ENCODE results near the gene HTT. TPM values are rescaled to one million over a fixed set of nuclear protein-coding genes. Genes with fewer than 3 reads are reported as not detected.

HTT gene
- total RNA-seq, 1 donor from 2014 or later, result 48.0 TPM

DNA sequence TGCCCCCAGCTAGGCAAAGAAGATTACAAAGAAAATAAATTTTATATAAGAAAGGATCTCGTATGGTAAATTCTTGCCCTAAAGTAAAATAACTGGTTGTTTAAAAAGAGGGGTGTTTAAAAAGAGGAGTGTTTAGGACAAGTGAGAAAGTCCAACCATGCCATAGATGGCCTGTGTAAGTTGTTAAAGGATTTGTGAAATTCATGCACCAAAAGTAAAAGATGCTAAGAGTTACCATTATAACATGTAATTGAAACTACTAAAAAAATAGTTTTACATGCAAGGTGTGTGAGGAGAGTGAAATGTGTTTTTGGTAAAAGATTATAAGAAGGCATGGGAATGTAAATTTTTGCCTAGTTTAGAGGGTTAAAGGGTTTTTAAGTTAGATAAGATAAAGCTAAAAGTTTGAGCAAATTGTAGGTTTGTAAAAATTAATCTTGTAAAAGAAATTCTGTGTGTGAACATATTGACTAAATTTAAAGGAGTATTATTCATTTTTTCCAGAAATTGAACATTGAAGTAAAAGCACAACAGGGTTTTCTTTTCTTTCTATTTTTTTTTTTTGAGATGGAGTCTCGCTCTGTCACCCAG, 20.2 kb upstream of the HTT start:
- no peak overlapping the region for H3K4me3 Mint-ChIP-seq
- no peak for DNase-seq (ENCODE audit: extremely low spot score, unreplicated experiment)
- peaks cover 3% of the 10 kb centered on the region for H3K36me3 Mint-ChIP-seq
- TF ChIP-seq, protein P1, sequence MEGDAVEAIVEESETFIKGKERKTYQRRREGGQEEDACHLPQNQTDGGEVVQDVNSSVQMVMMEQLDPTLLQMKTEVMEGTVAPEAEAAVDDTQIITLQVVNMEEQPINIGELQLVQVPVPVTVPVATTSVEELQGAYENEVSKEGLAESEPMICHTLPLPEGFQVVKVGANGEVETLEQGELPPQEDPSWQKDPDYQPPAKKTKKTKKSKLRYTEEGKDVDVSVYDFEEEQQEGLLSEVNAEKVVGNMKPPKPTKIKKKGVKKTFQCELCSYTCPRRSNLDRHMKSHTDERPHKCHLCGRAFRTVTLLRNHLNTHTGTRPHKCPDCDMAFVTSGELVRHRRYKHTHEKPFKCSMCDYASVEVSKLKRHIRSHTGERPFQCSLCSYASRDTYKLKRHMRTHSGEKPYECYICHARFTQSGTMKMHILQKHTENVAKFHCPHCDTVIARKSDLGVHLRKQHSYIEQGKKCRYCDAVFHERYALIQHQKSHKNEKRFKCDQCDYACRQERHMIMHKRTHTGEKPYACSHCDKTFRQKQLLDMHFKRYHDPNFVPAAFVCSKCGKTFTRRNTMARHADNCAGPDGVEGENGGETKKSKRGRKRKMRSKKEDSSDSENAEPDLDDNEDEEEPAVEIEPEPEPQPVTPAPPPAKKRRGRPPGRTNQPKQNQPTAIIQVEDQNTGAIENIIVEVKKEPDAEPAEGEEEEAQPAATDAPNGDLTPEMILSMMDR (conservative IDR thresholded peaks at IDR 0.05), result no peak
- H3K27me3 Mint-ChIP-seq, result peaks cover 12% of the 10 kb centered on the region
- H3K4me1 Mint-ChIP-seq (ENCODE audit: unreplicated experiment), result no peaks in the 10 kb centered on the region
- H3K9me3 Mint-ChIP-seq, result peaks cover 5% of the 10 kb centered on the region
- H3K27ac Mint-ChIP-seq, result no peak overlapping the region

DNA sequence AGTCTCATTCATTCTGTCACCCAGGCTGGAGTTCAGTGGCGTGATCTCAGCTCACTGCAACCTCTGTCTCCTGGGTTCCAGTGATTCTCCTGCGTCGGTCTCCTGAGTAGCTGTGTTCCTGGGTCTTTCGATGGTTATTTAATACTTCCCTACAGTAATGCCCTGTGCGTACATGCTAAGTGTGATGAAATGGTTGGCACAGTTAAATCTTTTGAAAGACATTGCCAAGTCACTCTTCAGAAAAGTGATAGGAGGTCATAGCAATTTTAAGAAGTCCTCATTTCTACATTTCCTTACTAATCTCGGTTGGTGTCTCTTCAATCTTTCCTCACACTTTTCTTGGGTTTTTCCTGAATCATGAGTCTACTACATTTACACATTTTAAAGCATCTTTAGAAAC, 14.5 kb upstream of the HTT start:
- TF ChIP-seq, protein P1 (conservative IDR thresholded peaks at IDR 0.05), result no peak
- H3K9me3 Mint-ChIP-seq, result no peaks in the 10 kb centered on the region
- H3K36me3 Mint-ChIP-seq, result no peaks in the 10 kb centered on the region

DNA sequence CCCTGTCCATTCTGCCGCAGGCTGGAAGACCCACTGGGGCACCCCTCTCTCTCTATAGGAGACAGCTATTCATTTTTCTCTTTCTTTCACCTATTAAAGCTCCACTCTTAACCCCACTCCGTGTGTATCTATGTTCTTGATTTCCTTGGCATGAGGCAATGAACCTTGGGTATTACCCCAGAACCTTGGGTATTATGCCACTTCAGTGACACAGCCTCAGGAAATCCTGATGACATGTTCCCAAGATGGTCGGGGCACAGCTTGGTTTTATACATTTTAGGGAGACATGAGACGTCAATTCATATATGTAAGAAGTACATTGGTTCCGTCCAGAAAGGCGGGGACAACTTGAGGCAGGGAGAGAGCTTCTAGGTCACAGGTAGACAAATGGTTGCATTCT, 13.5 kb upstream of the HTT start:
- Mint-ChIP-seq H3K4me1 (ENCODE audit: unreplicated experiment) (no peaks in the 10 kb centered on the region), H3K27me3 (peaks cover 14% of the 10 kb centered on the region), H3K9me3 (no peaks in the 10 kb centered on the region), H3K27ac (no peak overlapping the region), H3K4me3 (no peak overlapping the region), H3K36me3 (no peaks in the 10 kb centered on the region)
- TF ChIP-seq, protein P1 (conservative IDR thresholded peaks at IDR 0.05), result no peak
- DNase-seq (ENCODE audit: extremely low spot score, unreplicated experiment), result no peak

More for the DNA sequence above, 14.5 kb upstream of the HTT start:
- H3K27ac Mint-ChIP-seq, result no peak overlapping the region
- no peak for DNase-seq (ENCODE audit: extremely low spot score, unreplicated experiment)
- H3K4me3 Mint-ChIP-seq, result no peak overlapping the region
- peaks cover 14% of the 10 kb centered on the region for H3K27me3 Mint-ChIP-seq
- no peaks in the 10 kb centered on the region for H3K4me1 Mint-ChIP-seq (ENCODE audit: unreplicated experiment)

DNA sequence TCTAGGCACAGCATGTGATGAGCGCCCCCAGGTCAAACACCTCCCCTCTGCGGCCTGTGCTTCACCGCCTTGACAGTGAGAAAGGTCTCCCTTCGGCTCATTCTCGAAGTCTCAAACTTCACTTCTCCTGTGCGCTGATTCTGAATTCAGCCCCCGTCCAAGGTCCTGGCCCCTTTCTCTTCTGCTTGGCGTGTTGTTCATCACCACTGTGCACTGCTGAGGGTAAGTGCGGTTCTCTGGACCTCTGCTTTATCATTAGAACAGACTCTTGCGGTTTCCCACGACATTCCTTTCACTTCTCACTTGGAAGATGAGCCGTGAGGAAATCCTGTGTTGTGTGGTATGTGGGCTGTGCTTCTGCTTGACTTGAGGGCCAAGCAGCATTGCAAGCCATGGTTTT, 12.0 kb upstream of the HTT start:
- Mint-ChIP-seq H3K4me3 (no peak overlapping the region), H3K4me1 (ENCODE audit: unreplicated experiment) (no peaks in the 10 kb centered on the region), H3K9me3 (no peaks in the 10 kb centered on the region), H3K27me3 (peaks cover 14% of the 10 kb centered on the region), H3K36me3 (no peaks in the 10 kb centered on the region), H3K27ac (no peak overlapping the region)
- TF ChIP-seq, protein P1 (conservative IDR thresholded peaks at IDR 0.05), result no peak
- no peak for DNase-seq (ENCODE audit: extremely low spot score, unreplicated experiment)

DNA sequence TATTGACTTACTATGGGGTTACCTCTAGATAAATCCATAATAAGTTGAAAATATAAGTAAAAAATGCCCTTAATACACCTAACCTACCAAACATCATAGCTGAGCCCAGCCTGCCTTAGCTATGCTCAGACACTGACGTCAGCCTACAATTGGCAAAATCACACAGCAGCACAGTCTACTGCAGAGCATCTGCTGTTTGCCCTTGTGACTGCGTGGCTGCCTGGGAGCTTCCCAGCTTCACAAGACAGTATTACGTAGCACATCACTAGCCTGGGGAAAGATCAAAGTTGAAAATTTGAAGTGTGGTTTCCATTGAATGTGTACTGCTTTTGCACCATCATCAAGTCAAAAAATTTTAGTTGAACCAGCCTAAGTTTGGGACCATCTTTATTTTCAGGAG, 8.9 kb upstream of the HTT start:
- TF ChIP-seq, protein P1 (conservative IDR thresholded peaks at IDR 0.05), result no peak
- Mint-ChIP-seq H3K4me3 (no peak overlapping the region), H3K4me1 (ENCODE audit: unreplicated experiment) (no peaks in the 10 kb centered on the region), H3K9me3 (no peaks in the 10 kb centered on the region), H3K27ac (no peak overlapping the region), H3K36me3 (no peaks in the 10 kb centered on the region), H3K27me3 (peaks cover 8% of the 10 kb centered on the region)
- DNase-seq (ENCODE audit: extremely low spot score, unreplicated experiment), result no peak

All from type B pancreatic cell (in vitro differentiated cells).